Bronchial epithelial cell (primary cell): Measurements from ENCODE around the gene AGBL3. TPM values are rescaled to one million over a fixed set of nuclear protein-coding genes. Genes with fewer than 3 reads are reported as not detected.
A peak's percentile ranks its signal among the peaks of the same experiment; 100 is the strongest.

Experiments
- DNase-seq: peaks from one replicate; pipeline ENCODE4 v3.0.0-alpha.2; 2010; ENCODE audit warnings: low read depth
- FAIRE-seq: peaks from 2 replicates; lab custom pipeline; 2011; peaks lifted over from hg19 to GRCh38; lab: Jason Lieb, UNC
- H3K27me3 ChIP-seq: 2 replicates; pipeline ENCODE4 v1.5.1; 2011; ENCODE audit warnings: low read length; ENCODE audit not compliant: control insufficient read depth, insufficient read depth
- H3K36me3 ChIP-seq: 2 replicates; pipeline ENCODE4 v1.5.1; 2011; ENCODE audit warnings: low read length; ENCODE audit not compliant: control insufficient read depth, insufficient read depth
- H3K4me3 ChIP-seq: 2 replicates; pipeline ENCODE4 v1.5.1; 2011; ENCODE audit warnings: mild to moderate bottlenecking, low read depth, low read length, control low read depth
- CTCF ChIP-seq: IDR thresholded peaks from 2 replicates; pipeline ENCODE4 v1.5.1; 2011; ENCODE audit warnings: mild to moderate bottlenecking, moderate library complexity, low read length, control low read depth, inconsistent platforms; ENCODE audit not compliant: insufficient read depth, severe bottlenecking
- total RNA-seq: library from RNA; depleted of rRNA; stranded (reverse); fragments of >200 nt; gene quantifications from 2 replicates; pipeline ENCODE4 v1.2.1, GENCODE V29; 2014

Gene AGBL3
- total RNA-seq, 1 donor from 2014 or later, result 1.8 TPM

- no peak for TF ChIP-seq CTCF
- FAIRE-seq (no peak), DNase-seq (no peak)
- Histone ChIP-seq H3K4me3 (no peak overlapping the region), H3K27me3 (no peaks in the 10 kb centered on the region), H3K36me3 (no peaks in the 10 kb centered on the region)
Observed at GRCh38 chr7:135143885-135144668, 157.8 kb downstream of the AGBL3 start.

GRCh38 chr7:135147341-135147898, 161.1 kb downstream of the AGBL3 start:
- TF ChIP-seq CTCF, result no peak
- Histone ChIP-seq H3K4me3 (peak overlapping the region; percentile 14), H3K36me3 (no peaks in the 10 kb centered on the region), H3K27me3 (no peaks in the 10 kb centered on the region)
- DNase-seq, result no peak
- no peak for FAIRE-seq

- no peaks in the 10 kb centered on the region for H3K27me3 ChIP-seq
- FAIRE-seq (no peak), DNase-seq (peak; percentile 67)
- no peak for TF ChIP-seq CTCF
- H3K4me3 ChIP-seq, result peak within 1 kb of the TSS; percentile 14
- H3K36me3 ChIP-seq, result no peaks in the 10 kb centered on the region
Observed at GRCh38 chr7:135147899-135148721, 161.8 kb downstream of the AGBL3 start, which contains the start of gene TMEM140. TMEM140 (plus strand) TSS chr7:135148072; CDS start chr7:135164442, 16,370 bp downstream.

GRCh38 chr7:135150072-135150782, 163.9 kb downstream of the AGBL3 start:
- H3K4me3 ChIP-seq, result no peak overlapping the region
- TF ChIP-seq CTCF, result no peak
- no peaks in the 10 kb centered on the region for H3K27me3 ChIP-seq
- no peaks in the 10 kb centered on the region for H3K36me3 ChIP-seq
- no peak for DNase-seq
- no peak for FAIRE-seq

- TF ChIP-seq CTCF, result no peak
- DNase-seq (no peak), FAIRE-seq (no peak)
- Histone ChIP-seq H3K27me3 (no peaks in the 10 kb centered on the region), H3K36me3 (no peaks in the 10 kb centered on the region), H3K4me3 (no peak overlapping the region)
Observed at GRCh38 chr7:135151132-135151531, 164.8 kb downstream of the AGBL3 start.
